Right lung (tissue), 5 donors: ENCODE measurements around the gene PRRC2A. TPM values are rescaled to one million over a fixed set of nuclear protein-coding genes. Genes with fewer than 3 reads are reported as not detected.
A peak's percentile ranks its signal among the peaks of the same experiment; 100 is the strongest.
"Not testable (repeated sequence)": the region's sequence is repeated elsewhere in the genome, so short reads cannot be mapped to it uniquely, and the experiment has no call there.

Source experiments
- DNase-seq, 2 donors: peaks; one replicate each; pipeline ENCODE4 v3.0.0-alpha.2; 2013
- polyA plus RNA-seq, 5 donors: library from polyadenylated mRNA; unstranded; fragments of 120-200 nt; gene quantifications; one replicate each; pipeline versions ENCODE4 v1.2.1 to v1.2.3, GENCODE V29; 2013; ENCODE audit warnings: inconsistent platforms in 1 of 5, low replicate concordance in 1 of 5; ENCODE audit not compliant: insufficient read length in 5 of 5, insufficient read depth in 1 of 5

PRRC2A gene
- polyA plus RNA-seq, 5 donors = 128 to 193 (median 141) TPM

DNA sequence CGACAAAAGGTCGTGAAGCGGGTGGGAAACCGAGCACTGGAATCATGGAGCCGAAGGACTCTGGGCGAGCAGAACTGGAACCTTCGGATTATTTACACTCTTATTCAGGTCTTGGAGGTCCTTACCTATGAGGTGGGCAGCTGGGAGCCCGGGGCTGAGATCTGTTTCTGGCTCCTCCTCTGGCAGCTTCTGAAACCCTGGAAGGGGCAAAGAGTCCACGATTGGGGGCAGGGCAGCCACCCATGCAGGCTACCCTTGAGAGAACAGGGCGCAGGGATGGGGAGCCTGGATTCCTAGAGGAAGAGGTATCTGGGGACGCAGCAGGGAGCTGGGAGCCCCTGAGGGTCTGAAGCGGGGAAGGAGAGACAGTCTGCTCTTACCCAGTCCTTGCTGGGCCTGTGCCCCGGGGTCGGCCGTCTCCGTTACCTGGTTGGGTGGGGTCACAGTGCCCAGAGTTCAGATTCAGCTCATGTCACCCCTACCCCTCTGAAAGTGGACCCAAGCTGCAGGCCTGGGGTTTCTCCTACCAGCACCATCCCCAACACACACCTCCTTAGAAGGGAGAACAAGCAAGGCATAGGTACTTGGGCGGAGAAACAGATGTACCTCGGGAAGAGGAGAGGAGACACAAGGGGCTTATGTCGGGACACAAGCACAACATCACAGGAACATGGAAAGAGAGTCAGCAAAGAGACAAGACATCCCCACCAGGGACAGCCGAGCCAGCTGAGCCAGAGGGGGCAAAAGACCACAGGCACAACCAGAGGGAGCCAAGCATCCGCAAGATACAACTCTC, 38.9 kb upstream of the PRRC2A start:
- DNase-seq = no peak

DNA sequence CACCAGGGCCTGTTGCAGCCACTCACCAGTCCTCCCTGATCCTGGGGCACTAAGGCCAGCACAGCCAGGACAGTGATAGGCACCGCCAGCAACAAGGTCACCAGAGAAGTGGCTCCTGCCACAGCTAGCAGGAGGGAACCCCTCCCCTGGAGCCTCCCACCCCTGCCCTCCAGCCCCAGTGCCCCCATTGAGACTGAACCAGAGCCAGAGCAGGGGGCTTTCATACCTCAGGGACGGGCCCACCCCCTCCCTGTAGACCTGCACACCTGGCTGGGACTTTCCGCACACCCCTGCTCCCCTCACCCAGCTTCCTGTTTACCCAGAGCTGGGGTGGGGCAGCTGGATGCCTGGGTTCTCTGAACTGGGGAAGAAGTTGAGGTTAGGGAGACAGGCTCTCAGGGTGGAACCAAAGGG, 38.3 kb upstream of the PRRC2A start, which contains the start of gene LTB:
Gene LTB (minus strand): TSS at position 195 of the 414 bp plus-strand sequence. CDS start 7 bp downstream, at position 188.
- DNase-seq = no peak

DNA sequence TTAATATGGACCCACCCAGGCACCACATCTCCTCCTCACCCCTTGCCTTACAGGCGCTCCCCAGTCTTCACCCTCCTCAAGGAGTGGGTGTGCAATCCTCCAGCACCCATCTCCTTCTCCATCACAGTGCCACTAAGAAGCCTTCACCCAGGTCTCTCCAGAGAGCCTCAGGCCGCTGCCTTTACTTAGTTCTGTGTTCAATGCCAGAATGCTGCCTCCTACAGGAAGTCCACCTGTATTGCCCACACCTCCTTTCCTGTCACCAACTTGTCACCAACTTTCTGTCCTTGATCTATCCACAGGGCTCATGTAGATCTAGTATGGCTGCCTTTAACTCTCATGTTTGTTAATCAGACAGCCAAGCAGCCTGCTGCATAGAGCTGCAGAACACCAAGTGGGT, 35.0 kb upstream of the PRRC2A start:
- DNase-seq = no peak

DNA sequence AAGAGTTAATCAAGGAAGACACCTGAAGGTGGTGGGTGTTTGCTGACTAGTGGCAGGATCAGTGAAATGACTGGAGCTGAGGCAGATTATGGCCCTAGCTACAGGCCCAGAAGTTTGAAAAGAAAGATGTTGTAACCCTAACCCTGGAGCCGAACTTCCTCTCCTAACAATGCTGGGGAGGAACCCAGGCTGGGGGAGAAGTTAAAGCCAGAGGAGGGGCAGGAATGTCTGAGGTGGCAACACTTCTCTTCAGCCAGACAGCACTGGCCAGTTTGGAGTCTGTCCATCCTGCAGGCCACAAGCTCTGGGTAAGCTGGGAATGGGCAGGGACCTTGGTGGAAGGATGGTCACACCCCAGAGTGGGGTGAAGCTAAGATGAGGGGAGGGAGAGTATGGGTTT, 34.5 kb upstream of the PRRC2A start, which contains the start of gene LST1:
Gene LST1 (plus strand): TSS at position 270 of the 400 bp plus-strand sequence. CDS start 1,023 bp downstream, outside the sequence.
- no peak for DNase-seq

DNA sequence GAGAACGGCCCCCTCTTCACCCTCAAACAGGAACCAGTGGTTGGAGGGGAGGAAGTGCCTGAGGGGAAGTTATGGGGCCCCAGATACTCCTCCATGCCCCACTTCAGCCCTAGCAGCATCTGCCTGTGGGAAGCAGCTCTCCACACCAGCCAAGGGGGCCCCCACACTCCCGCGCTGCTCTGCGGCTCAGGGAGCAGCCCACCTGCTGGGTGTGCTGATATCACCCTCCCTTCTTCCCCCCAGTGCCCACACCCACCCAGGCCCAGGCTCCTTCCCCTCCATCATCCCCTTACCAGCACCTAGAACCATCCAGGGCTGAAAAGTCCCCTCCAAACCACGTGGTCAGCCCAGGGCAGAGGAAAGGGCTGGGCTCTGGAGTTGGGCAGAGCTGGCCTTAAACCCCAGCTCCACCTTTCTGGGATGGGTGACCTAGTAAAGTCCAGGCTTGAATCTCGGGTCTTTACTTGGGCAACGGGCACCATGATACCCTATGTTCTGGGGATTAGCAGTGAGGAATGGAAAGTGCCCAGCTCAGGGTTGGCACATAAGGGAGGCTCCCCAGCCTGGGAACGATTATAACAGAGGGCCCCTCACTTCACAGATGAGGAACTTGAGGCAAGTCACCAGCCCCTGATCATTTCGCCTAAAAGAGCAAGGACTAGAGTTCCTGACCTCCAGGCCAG, 33.8 kb upstream of the PRRC2A start:
- no peak for DNase-seq

DNA sequence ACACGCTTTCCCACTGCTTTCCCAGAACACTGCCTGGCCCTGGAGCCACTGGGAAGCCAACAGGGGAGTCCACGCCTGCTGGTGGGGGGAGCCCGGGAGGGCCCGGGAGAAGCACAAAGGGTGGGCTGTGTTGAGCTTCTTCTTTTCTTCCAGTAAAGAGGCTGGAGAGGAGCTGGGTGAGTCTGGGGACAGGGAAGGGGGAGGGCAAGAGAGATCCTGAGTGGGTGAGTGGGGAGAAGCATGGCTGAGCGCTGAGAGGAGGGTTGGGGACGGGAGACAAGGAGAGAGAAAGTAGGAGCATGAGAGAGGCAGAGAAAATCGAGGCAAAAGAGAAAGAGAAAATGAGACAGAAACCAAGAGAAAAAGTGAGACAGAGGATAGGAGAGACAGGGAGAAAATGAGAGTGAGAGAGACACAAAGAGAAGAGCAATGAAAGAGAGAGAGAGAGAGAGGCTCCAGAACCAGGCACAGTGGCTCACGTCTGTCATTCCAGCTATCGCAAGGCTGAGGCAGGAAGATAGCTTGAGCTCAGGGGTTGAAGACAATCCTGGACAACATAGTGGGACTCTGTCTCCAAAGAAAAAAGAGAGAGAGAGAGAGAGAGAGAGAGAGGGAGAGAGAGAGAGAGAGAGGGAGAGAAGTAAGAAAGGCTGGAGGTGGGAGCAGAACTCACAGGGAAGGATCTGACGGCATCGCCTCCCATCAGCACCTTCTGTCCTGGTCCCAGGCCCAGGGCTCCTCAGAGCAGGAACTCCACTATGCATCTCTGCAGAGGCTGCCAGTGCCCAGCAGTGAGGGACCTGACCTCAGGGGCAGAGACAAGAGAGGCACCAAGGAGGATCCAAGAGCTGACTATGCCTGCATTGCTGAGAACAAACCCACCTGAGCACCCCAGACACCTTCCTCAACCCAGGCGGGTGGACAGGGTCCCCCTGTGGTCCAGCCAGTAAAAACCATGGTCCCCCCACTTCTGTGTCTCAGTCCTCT, 32.4 kb upstream of the PRRC2A start:
- no peak for DNase-seq

DNA sequence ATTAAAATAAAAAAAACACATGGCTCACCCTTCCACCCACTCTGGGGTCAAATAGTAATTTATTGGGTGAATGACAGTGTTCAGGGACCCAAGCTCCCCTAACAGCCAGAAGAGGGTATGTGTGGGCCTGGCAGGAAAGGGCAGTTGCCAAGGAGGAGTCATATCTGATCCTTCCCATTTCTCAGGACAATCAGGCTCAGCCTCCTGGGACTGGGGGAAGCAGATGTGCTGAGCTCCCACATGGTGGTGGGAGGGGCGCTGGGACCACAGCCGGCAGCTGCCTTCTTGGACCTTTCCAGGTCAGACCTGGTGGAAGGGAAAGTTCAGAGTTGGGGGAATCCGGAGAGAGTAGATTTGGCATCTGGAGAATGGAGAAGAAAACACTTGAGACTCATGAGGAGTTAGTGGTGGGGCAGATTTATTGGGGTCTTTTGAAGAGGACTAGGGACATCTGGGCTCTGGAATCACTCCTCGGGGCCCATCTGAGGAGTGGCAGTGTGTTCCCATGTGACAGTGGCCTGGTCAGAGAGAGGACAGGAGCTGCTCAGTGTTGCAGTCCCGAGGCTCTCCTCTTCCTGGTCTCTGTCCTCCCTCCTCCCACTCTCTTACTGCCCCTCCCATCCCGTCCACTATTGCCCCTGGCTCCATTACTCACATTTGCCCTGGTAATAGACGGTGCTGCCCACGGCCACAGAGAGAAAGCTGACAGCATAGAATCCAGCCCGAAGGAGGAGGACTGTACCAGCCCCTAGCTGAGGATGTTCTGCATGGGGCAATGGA, 31.5 kb upstream of the PRRC2A start:
- no peak for DNase-seq

DNA sequence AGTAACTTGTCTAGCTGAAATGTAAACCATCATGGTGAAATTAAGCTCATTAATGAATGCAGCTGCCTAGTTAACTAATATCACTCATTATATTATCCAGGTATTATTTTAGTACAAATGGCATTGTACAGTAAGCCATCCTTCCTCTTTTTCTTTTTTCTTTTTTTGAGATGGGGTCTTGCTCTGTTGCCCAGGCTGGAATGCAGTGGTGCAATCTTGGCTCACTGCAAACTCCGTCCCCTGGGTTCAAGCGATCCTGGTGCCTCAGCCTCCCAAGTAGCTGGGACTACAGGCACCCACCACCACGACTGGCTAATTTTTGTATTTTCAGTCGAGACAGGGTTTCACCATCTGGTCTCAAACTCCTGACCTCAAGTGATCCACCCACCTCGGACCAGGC, 29.8 kb upstream of the PRRC2A start:
- not testable (repeated sequence) for DNase-seq

DNA sequence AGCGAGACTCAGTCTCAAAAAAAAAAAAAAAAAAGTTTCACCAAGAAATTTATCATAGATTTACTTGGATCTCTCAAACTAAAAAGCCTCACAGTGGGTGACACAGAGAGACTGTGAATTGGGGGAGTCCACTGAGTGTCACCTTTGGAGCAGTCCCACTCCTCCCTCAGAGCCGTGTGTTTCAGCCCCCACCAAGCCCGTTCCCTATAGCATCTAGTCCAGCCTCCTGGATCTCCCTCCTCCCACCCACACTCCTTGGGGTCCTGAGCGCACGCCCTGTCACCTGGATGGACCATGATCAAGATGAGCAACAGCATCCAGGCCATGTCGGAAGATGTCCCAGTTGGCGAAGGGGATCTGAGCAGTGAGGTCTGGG, 28.1 kb upstream of the PRRC2A start:
- DNase-seq = no peak

DNA sequence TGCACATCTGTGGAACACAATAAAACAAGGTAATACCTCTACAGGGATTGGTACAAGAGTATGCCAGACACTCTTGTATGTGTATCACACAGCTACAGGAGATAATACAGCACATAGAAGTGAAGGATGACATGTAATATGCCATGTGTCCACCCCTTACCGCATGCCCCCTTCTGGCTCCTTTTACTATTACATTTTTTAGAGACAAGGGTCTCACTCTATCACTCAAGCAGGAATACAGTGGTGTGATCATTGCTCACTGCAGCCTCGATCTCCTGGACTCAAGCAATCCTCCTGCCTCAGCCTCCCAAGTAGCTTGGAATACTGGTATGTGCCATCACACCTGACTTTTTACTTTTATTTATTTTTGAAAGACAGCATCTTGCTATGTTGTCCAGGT, 23.5 kb upstream of the PRRC2A start:
- no peak for DNase-seq

DNA sequence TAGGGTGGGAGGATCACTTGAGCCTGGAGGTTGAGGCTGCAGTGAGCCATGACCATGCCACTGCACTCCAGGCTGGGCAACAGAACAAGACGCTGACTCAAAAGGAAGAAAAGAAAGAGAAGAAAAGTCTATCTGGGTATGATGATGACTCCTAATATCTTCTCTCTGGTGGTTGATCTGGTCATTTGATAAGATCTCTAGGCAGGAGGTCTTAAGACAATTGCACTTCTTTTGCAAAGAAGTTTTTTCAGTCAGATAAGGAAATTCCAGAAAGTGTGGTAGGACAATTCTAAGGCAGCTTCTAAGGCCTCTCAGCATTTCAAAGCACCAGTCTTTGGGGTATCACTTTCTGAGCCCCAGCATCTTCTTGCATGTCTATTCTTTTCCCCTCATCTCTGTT, 13.2 kb upstream of the PRRC2A start:
- no peak for DNase-seq

DNA sequence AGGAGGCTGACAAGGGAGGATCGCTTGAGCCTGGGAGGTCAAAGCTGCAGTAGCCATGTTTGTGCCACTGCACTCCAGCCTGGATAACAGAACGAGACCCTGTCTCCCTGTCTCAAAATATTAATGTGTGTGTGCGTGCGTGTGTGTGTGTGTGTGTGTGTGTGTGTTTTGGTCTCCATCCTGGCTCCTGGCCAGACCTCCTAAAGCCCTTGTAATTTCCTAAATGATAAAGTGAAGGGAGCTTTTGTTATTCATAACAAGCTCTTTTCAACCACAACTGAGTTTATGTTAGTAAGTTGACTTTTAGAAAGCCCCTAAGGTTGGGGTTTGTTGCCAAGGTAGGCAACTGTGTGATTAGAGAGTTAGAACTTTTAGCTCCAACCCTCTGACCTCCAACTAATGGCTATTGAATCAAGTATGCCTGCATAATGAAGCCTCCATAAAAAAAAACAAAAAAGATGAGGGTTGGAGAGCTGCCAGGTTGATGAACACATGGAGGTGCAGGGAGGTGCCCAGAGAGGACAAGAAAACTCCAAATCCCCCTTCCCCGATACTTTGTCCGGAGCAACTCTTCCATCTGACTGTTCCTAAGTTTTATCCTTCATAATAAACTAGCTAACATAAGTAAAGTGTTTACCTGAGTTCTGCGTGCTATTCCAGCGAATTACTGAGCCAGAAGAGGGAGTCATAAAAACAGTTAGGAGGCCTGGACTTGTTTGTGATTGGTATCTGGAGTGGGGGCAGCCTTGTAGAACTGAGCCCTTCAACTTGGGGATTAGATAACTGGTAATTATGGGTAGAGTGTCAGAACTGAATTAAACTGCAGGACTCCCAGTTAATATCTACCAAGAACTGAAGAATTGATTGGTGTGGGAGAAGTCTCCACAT, 10.8 kb upstream of the PRRC2A start:
- DNase-seq = no peak

DNA sequence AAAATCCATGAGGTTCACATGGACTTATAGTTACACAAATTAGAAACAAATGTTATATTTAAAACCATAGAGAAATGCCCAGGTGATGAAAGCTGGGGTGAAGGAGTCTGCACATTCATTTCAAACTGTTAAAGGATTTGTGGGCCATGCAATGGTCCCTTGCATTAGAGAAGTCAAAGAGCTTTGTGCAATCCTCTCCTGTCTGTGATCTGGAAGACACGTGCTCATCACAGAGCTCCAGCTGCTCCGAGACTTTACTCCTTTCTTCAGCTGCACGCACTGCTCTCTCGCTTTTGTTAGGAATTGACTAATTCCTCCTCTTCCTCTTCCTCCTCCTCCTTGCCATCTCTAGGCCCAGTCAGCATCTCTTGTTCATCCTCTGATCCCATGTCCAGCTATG, 9.5 kb upstream of the PRRC2A start:
- no peak for DNase-seq

DNA sequence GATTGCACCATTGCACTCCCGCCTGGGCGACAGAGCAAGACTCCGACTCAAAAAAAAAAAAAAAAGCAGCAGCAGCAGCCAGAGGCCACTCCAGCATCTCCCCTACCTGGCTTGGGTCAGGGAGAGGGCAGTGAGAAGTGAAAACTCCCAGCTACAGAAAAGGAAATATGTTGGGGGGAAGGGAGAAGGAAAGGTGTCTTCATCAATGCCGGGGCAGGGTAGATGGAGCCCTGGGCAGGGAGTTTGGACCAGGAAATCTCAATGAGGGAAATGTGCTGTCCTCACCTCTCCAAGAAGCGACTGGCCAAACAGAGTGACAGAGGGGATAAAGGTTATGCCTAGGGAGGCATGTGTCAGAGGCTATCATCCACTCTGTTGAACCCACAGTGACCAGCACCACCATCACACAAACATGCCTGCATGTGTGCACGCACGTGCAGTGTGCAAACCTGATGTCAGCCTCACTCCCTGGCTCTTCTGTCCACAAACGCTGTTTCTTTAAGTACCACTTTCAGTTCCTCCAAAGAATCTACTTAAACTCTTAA, 6.4 kb upstream of the PRRC2A start:
- DNase-seq = no peak

DNA sequence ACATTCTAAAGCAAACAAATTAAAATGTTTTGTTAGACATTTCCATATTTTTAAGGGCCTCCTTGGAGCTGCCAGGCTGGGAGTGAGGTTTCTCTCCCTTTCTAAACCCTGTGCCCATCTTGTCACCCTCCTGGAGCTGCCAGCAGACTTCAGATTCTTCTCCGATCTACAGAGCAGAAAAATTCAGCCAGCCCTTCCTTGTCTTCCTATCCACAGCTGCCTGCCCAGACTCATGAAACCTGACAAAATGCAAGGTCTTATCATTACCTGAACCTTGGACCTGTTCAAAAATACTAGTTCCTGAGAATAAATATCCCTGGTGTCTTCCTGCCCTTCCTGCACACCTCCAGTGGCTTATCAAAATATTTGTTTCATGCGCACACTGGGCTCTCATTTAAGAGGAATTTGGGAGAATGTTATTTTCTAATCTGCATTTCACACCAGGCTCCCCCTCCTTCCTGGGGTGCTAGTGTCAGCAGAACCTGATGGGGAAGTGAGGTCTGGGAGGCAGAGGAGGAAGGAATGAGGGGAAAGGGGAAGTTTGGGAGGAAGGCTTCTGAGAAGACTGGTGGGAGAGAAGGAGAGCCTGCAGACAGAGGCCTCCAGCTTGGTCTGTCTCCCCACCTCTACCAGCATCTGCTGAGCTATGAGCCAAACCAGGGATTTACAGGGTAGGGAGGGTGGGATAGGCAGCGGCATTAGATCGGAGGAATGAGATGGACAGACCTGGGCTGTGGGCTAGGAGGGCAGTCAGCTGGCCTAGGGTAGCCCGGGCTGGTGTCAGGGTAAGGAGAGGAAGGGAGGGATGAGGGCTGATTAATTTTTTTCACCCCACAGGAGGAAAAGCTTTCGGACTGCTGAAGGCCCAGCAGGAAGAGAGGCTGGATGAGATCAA, 5.6 kb upstream of the PRRC2A start, which contains the start of gene AIF1:
Gene AIF1 (plus strand): TSS at position 551 of the 895 bp plus-strand sequence. CDS start 96 bp downstream, at position 647.
- no peak for DNase-seq

DNA sequence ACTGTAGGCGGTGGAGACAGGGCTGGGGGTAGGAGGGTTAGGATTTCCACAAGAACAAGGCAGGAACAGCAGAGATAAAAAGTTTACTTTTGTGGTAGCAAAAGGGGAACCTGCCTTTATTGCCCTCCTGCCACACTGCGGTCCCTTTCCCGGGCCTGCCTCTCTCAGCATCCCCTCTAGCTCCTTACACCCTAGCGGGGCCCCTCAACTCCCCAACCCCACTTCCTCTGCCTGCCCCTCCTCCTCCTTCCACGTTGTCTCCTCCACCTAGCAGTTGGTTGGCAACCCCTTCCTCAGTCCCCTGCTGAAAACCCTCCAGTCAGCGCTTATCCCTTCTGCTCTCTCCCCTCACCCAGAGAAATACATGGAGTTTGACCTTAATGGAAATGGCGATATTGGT, 4.8 kb upstream of the PRRC2A start:
- DNase-seq = no peak

DNA sequence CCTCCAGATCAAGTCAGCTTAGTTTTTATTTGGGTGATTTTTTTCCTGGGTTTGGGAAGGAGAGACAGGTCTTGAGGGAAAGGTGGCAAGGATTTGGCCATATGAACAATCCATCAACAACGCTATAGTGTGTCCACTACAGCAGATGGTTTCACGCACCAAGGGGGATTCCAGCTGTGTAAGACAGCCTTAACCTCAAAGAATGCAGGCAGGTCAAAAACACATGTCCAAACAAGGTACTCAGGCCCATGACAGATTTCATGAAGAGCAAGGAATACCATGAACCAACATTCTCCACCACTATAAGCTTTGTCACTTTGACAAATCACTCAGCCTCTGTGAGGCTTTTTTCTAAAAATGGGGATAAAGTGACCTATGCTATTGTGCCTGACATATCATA, 3.5 kb upstream of the PRRC2A start:
- DNase-seq = no peak

DNA sequence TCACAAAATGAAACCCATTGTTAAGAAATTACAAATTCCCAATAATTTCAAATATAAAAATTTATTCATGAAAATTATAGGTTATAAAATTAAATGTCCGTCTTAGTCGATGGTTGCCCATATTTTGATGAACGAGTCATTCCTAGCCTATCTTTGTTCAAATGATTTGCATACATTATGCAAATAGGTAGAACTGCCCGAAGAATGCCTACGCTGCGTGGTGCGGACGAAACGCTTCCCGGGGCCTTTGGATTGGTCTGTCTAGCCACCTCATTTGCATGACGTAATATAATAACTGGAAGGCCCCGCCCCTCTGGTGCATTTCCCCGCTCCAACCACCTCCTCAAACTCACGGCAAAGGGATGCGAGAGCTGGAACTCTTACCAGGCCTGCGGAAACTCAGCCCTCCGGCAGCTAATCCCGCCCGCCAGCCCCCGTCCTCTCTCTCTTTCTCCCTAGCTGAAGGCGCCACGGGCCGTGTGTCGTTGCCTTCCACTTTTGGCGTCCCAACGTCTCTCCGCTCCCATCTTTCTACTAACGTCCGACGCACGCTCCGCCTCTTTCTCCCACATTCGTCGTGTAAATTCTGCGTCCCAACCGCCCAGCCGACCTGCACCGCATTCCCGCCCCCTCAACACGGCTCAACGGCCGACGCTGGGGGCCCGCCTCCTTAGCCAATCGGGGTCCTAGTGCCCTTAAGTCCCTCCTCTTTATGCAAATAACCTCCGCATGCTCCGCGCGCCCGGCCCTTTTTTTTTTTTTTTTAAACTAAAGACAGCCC, 520 bp upstream of the PRRC2A start:
- peak; percentile 96 to 100 for DNase-seq
